ENCODE data around the gene TBX15.

Gene TBX15

DNA sequence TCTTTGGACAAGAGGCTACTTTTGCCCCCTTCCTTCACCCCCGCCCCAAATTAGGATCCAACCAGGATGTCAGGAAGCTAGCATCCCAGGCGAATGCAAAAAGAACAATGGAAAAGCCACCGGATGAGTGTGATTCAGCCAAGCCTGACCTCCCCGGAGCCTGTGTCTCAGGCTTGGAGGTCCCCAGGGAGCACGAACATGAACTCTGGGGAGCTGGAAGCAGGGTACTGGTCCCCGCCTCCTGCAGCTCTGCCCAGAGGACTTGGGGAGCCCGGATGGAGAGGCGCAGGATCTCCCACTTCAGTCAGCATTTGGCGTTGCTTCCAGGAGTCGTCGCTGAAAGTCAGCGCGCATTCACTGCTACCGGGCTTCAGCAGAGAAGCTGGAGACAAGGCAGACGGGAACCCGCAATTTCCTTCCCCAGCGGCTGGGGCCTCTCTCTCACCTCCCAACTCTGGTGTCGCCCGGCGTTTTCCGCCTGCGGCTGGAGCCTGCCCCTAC, 1.8 kb upstream of the TBX15 start:
- Histone ChIP-seq H3K9me3 (ENCODE audit: insufficient read depth, low read length) (no peaks in the 10 kb centered on the region), H3K4me2 (ENCODE audit: low read length) (no peak overlapping the region), H2AFZ (ENCODE audit: low read depth, low read length) (no peak overlapping the region), H3K4me1 (ENCODE audit: low read length) (no peaks in the 10 kb centered on the region), H3K36me3 (replicated peaks; ENCODE audit: low read depth, low read length) (no peaks in the 10 kb centered on the region), H3K27me3 (ENCODE audit: low read depth, low read length) (no peaks in the 10 kb centered on the region), H4K20me1 (ENCODE audit: insufficient read depth, low read length) (no peaks in the 10 kb centered on the region), H3K79me2 (ENCODE audit: low read length) (no peaks in the 10 kb centered on the region), H3K27ac (ENCODE audit: low read length) (no peak overlapping the region), H3K4me3 (ENCODE audit: low read length) (no peak overlapping the region), H3K9ac (ENCODE audit: low read length) (no peak overlapping the region)
- TF ChIP-seq, protein P1, sequence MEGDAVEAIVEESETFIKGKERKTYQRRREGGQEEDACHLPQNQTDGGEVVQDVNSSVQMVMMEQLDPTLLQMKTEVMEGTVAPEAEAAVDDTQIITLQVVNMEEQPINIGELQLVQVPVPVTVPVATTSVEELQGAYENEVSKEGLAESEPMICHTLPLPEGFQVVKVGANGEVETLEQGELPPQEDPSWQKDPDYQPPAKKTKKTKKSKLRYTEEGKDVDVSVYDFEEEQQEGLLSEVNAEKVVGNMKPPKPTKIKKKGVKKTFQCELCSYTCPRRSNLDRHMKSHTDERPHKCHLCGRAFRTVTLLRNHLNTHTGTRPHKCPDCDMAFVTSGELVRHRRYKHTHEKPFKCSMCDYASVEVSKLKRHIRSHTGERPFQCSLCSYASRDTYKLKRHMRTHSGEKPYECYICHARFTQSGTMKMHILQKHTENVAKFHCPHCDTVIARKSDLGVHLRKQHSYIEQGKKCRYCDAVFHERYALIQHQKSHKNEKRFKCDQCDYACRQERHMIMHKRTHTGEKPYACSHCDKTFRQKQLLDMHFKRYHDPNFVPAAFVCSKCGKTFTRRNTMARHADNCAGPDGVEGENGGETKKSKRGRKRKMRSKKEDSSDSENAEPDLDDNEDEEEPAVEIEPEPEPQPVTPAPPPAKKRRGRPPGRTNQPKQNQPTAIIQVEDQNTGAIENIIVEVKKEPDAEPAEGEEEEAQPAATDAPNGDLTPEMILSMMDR (IDR thresholded peaks at IDR 0.05; ENCODE audit: low read depth, low read length): no peak
- no peak for TF ChIP-seq EZH2phosphoT487 (IDR thresholded peaks at IDR 0.05; ENCODE audit: low read depth)

DNA sequence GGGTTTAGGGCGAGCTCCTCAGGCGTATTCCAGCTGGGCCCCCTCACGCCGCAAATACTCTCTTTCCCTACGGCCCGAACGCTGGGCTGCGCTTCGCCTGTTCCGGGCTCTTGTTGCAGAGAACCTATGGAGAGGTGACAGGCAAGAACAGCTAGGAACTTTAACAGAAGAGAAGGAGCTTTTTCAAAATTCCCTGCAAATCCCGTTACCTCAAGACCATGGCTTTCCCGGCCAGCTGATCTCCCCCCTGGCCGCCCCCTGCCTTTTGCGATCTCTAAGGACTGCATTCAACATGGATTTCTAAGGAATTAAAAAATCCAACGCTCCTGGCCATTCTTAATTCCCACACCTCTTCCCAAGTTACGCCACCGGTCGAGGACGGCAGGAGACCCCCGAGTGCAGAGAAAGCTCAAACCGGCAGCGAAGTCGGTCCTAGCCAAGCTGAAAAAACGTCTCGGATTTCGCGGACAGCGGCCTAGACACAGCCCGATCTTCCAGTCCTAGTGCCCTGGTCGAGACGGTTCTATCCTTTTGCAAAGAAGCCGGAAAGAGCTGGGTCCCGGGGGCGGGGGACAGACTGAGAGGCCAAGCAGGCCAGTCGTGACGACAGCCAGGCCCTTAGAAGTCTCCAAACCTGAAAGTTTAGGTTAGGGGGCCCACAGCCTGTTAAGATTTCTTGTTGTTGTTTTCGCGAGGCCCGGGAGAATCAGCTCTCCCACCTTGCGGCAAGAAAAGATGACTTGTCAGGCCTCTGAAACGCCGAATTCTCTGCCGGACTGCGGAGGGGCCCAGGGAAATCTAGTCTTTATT, 1.1 kb upstream of the TBX15 start:
- Histone ChIP-seq H3K4me2 (ENCODE audit: low read length) (no peak overlapping the region), H3K9me3 (ENCODE audit: insufficient read depth, low read length) (no peaks in the 10 kb centered on the region), H3K9ac (ENCODE audit: low read length) (no peak overlapping the region), H3K4me1 (ENCODE audit: low read length) (no peaks in the 10 kb centered on the region), H3K27ac (ENCODE audit: low read length) (no peak overlapping the region), H3K79me2 (ENCODE audit: low read length) (no peaks in the 10 kb centered on the region), H3K4me3 (ENCODE audit: low read length) (no peak overlapping the region), H3K36me3 (replicated peaks; ENCODE audit: low read depth, low read length) (no peaks in the 10 kb centered on the region), H3K27me3 (ENCODE audit: low read depth, low read length) (no peaks in the 10 kb centered on the region), H4K20me1 (ENCODE audit: insufficient read depth, low read length) (no peaks in the 10 kb centered on the region), H2AFZ (ENCODE audit: low read depth, low read length) (no peak overlapping the region)
- TF ChIP-seq, protein P1 (IDR thresholded peaks at IDR 0.05; ENCODE audit: low read depth, low read length): no peak

DNA sequence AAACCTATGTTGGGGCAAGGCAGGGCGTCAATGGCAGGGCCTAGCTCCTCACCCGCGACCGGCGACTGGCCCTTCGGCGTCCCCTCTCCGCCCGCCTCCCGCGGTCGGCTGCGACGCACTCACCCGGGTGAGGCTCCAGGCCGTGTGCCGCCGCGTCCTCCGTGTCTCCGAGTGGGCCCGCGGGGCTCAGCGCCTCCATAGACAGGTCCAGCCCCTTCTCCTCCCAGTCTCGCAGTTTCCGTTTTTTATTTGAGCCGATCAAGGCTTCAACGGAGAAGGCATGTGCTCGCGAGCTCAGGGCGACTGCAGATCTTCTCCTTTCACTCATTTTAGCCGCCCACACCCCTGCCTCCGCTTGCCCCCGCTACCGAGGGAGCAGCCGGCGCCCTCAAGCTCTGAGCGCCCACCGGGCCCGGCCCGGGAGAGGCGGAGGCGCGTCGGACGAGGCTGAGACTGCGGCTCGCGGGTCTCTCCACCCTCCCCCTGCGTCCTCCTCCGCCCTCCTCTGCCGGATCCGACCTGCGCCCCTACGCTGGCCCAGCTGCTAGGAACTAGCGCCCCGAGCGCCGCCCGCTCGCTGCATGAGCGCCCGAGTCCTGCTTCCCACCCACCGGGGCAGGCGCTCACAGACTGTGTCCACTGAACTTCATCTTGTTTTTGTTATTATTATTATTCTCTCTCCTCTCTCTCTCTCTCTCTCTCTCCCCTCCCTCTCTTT, 516 bp downstream of the TBX15 start:
- no peaks in the 10 kb centered on the region for H3K27me3 ChIP-seq (ENCODE audit: low read depth, low read length)
- no peak overlapping the region for H2AFZ ChIP-seq (ENCODE audit: low read depth, low read length)

More for the DNA sequence above, 516 bp downstream of the TBX15 start:
- Histone ChIP-seq H3K79me2 (ENCODE audit: low read length) (no peaks in the 10 kb centered on the region), H3K4me1 (ENCODE audit: low read length) (no peaks in the 10 kb centered on the region), H3K9ac (ENCODE audit: low read length) (no peak overlapping the region), H3K4me3 (ENCODE audit: low read length) (no peak overlapping the region), H3K9me3 (ENCODE audit: insufficient read depth, low read length) (no peaks in the 10 kb centered on the region), H4K20me1 (ENCODE audit: insufficient read depth, low read length) (no peaks in the 10 kb centered on the region), H3K27ac (ENCODE audit: low read length) (no peak overlapping the region), H3K36me3 (replicated peaks; ENCODE audit: low read depth, low read length) (no peaks in the 10 kb centered on the region), H3K4me2 (ENCODE audit: low read length) (no peak overlapping the region)
- TF ChIP-seq EZH2phosphoT487 (IDR thresholded peaks at IDR 0.05; ENCODE audit: low read depth): no peak
- TF ChIP-seq, protein P1 (IDR thresholded peaks at IDR 0.05; ENCODE audit: low read depth, low read length): no peak

Data from OCI-LY3 (cell line).